Retina (tissue), 1 donor: Measurements from ENCODE around the gene EMC1.
"Not testable (repeated sequence)": the region's sequence is repeated elsewhere in the genome, so short reads cannot be mapped to it uniquely, and the experiment has no call there.

Experiments used
- DNase-seq: peaks from one replicate; pipeline ENCODE4 v3.0.0-alpha.2; 2016

Gene EMC1

DNA sequence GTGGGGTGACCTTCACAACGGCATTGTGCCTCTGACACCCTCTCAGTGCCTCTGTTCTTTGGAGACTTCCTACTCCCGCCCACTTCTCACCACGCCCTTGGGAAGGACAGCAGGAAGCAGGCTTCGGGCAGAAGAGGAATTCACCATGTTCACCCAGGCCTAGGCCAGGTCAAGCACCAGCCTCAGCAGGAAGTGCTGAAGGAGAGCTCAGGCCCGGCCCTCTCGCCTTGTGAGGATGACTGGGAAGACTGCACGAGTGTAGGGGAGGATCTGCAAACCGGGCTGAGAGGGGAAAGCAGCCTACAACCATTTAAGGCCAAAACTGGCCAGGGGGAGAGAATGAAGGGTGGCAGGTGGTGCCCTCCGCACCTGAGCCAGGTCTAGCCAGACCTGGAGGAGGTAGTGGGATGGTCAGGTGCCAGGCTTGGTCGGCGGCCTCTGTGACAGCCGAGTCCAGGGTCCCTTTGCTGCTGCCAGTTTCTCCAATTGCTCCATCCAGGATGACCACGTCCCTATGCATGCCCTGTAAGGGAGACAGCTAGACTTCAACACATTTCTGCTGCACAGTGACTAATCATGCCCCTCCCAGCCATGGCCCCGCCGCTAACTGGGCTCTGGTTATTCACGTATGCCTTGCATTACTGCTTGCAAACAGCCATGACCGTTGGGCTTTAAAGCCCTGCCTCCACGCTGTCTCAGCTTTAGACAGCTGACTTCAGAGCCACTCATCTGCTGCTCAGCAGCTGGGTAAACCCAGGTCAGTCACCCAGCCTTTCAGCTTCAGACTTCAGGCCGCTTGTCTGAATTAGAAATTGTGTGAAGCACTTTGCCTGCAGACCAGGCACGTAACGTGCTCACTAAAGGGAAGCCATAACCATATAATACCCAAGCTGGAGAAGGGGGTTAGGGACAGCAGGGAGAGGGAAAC is 9.2 kb upstream of the EMC1 start:
- DNase-seq, result no peak

DNA sequence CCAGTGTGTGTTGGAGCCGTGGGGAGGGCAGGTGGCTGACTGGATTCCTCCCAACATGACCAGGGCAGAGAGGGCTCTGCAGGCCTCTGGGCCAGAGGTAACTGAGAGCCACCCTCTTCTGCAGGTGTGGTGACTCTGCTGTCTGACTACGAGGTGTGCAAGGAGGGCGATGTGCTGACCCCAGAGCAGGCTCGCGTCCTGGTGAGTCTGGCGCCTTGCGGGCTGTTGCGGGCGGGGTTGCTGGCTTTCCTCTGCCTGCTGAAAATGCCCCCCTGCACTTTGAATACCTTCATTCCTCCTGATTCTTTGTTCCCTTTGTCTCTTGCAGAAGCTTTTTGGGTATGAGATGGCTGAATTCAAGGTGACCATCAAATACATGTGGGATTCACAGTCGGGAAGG is 7.0 kb upstream of the EMC1 start:
- DNase-seq, result no peak

- no peak for DNase-seq
Observed at GRCh38 chr1:19257178-19257914, 6.0 kb upstream of the EMC1 start.

DNA sequence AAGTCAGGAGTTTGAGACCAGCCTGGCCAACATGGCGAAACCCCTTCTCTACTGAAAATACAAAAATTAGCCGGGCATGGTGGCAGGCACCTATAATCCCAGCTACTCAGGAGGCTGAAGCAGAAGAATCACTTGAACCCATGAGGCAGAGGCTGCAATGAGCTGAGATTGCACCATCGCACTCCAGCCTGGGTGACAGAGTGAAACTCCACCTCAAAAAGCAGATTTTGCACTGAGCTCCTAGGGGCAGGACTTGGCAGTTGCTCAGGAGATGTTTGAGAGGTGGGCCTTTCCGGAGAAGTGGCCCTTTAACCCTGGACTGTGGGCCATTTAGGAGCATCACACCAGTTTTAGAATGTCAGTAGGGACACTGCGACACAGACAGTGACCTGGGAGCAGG is 5.0 kb upstream of the EMC1 start:
- DNase-seq, result not testable (repeated sequence)

DNA sequence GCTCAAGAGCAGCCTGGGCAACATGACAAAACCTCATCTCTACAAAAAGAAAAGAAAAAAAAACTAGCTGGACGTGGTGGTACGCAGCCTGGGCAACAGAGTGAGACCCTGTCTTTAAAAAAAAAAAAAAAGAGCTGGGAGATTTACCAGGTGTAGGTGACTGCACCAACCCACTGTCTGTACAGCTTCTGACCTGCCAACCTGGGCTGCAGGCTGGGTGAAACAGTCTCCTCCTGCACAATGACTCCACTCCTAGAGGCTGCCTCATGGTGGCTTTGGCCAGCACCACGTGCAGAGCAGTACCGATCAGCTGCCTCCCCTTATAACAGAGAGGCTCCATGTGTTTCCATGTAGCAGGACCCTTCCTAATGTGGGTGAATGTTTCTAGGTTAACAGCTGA is 4.0 kb upstream of the EMC1 start:
- no peak for DNase-seq

GRCh38 chr1:19254416-19254815 is 3.1 kb upstream of the EMC1 start:
- DNase-seq, result no peak

DNA sequence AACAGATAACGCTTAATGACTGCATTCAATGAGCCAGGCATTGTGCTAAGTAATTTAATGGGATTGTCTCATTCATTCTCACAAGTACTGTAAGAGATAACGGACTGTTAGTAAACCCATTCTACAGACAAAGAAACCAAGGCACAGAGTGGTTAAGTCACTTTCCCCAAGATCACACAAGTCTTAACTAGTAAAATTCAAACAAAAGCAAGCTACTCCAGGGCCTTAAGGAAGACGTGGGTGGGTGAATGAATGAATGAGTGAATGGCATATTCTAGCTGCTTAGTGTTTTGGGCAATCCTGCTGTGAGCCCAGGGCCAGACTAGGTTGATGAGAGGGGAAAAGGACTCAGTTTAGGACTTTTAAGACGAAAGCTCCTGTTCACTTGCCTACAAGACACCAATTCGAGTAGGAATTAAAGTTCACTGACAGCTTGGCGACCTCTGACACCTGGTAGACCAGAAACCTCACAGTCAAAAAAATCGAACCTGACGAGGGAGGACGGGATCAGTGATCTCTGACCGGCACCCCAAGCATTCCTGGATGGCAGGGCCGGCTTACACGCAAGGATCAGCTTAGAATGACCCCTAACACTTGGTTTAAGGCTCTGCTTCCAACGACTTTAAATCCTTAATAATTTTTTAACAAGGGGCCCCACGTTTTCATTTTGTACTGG is 557 bp downstream of the EMC1 start:
- DNase-seq, result no peak

GRCh38 chr1:19240673-19241538 is 10.4 kb downstream of the EMC1 start:
- peak; percentile 61 for DNase-seq

DNA sequence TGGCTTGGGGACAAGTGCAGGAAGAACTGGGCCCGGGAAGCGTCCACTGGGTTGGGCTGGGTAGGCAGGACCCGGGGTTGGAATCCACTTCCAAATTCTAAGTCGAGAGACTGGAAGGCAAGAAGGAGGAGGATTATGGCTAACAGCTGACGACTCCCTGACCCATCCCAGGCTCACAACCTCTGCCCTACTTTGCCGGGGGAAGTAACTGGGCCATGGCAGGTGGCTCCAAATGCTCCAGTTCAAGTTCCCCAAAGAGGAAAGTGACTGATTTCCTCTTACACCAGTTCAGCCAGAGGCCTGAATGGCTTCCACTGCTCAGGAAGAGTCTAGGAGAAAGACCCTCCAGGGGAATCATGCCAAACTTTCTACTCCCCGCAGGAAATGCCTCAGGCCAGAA is 11.4 kb downstream of the EMC1 start:
- DNase-seq, result no peak

- DNase-seq, result no peak
Observed at GRCh38 chr1:19234224-19234623, 17.1 kb downstream of the EMC1 start.

- DNase-seq, result no peak
Observed at GRCh38 chr1:19232524-19232846, 18.8 kb downstream of the EMC1 start.

DNA sequence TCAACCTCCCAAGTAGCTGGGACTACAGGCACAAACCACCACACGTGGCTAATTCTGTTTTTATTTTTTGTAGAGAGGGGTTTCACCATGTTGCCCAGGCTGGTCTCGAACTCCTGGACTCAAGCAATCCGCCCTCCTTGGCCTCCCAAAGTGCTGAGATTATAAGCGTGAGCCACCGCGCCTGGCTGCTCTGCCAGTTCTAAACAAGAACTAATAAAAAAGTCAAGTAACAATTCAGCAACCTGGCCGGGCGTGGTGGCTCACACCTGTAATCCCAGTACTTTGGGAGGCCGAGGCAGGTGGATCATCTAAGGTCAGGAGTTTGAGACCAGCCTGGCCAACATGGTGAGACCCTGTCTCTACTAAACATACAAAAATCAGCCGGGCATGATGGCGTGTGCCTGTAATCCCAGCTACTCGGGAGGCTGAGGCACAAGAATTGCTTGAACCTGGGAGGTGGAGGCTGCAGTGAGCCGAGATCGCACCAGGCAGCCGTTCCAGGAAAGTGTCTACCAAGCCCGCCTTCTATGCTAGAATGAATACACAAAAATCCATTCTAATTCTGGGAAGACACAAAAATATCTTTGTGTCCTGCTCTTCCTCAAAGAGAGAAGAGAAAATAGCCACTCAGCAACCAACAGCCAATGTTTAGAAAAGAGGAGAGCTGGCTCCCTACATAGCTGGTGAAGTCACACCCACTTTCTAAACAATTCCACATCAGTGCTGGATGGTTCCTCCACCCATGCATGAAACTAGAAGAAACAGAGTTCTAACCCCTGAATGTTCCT is 19.4 kb downstream of the EMC1 start:
- DNase-seq, result not testable (repeated sequence)

DNA sequence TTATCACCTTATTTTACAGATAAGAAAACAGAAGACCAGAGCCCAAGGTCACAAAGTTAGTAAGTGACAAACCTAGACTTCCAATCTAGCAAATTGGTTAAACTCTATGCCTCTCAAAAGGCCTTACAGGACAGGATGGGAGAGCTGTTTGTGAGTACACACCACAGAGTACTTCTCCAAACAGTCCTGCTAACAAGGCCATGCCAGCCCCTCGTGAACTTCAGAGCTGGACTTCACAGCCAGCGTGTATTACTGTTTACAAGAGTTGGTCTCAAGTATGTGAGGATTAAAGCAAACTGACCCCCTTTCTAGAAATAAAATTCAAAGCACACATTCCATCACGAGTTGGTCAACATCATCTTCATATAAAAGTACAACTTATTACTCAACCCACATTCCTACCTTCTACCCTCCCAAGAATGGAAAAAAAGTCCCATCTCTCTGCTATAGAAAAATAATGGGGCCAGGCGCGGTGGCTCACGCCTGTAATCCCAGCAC is 21.4 kb downstream of the EMC1 start:
- no peak for DNase-seq

GRCh38 chr1:19229229-19229628 is 22.1 kb downstream of the EMC1 start:
- DNase-seq, result peak; percentile 25

GRCh38 chr1:19222979-19223824 is 28.1 kb downstream of the EMC1 start:
- no peak for DNase-seq

- no peak for DNase-seq
Observed at GRCh38 chr1:19222573-19222972, 28.8 kb downstream of the EMC1 start.

DNA sequence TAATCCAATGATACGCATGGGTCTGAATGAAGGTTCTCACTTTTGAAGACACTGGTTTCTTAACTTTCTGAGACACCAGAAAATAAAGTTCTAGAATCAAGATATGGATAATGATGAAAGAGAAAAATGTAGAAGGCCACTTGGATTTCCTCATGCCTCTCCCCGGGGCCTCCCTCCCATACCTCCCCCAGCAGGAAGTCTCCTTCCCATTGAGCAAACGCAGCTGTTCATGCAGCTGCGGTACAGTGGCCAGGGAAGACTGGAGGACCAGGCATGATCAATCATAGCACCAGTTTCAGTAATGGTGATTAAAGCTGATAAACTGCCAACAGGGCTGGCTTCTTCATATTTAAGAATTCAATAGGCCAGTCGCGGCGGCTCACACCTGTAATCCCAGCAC is 30.3 kb downstream of the EMC1 start:
- no peak for DNase-seq

- DNase-seq, result no peak
Observed at GRCh38 chr1:19220080-19220846, 31.1 kb downstream of the EMC1 start.

GRCh38 chr1:19219451-19219850 is 31.9 kb downstream of the EMC1 start:
- no peak for DNase-seq

GRCh38 chr1:19216585-19216984 is 34.7 kb downstream of the EMC1 start:
- DNase-seq, result not testable (repeated sequence)
